A549 (cell line): ENCODE measurements around the gene MYLK2.

Source experiments
- CHD4 ChIP-seq: fragments of 200-600 bp; sonication (generic); IDR thresholded peaks from 2 replicates; pipeline ENCODE4 v1.6.1; 2016; ENCODE audit warnings: antibody characterized with exemption, mild to moderate bottlenecking, borderline replicate concordance
- EP300 ChIP-seq, 2 experiments: fragments of >200 bp; sonication (Bioruptor Twin); formaldehyde crosslinking; IDR thresholded peaks; 2 replicates in 1 of 2; 3 replicates in 1 of 2; pipeline ENCODE4 v1.6.1; 2016 to 2017
- MAX ChIP-seq: IDR thresholded peaks from 2 replicates; pipeline ENCODE4 v1.6.1; 2012
- NFE2L2 ChIP-seq: fragments of 150-350 bp; conservative IDR thresholded peaks from 2 replicates; pipeline ENCODE4 v1.6.1; 2014; ENCODE audit warnings: low read length
- POLR2A ChIP-seq: IDR thresholded peaks from 2 replicates; pipeline ENCODE4 v1.6.1; 2012; ENCODE audit warnings: mild to moderate bottlenecking, low read length
- RAD21 ChIP-seq, 2 experiments: fragments of >200 bp in 1 of 2; sonication (Bioruptor Twin) in 1 of 2; formaldehyde crosslinking in 1 of 2; IDR thresholded peaks in 1 of 2; conservative IDR thresholded peaks in 1 of 2; 2 replicates in 1 of 2; 3 replicates in 1 of 2; pipeline ENCODE4 v1.6.1; 2012 to 2018; ENCODE audit warnings: inconsistent platforms in 1 of 2
- RARB ChIP-seq: fragments of 250-450 bp; sonication (Bioruptor Pico); IDR thresholded peaks from 2 replicates; pipeline ENCODE4 v1.8.0; 2021; ENCODE audit warnings: mild to moderate bottlenecking, moderate library complexity
- RFX5 ChIP-seq: fragments of 450-650 bp; IDR thresholded peaks from 2 replicates; pipeline ENCODE4 v1.7.1; 2014; ENCODE audit warnings: antibody characterized with exemption, mild to moderate bottlenecking, moderate library complexity
- ZC3H11A ChIP-seq: fragments of 450-650 bp; IDR thresholded peaks from 2 replicates; pipeline ENCODE4 v1.6.1; 2014; ENCODE audit warnings: antibody characterized with exemption, mild to moderate bottlenecking
- TF ChIP-seq, protein P1 (sequence below): fragments of >200 bp; sonication (Bioruptor Twin); formaldehyde crosslinking; IDR thresholded peaks from 3 replicates; pipeline ENCODE4 v1.5.1; 2016
- TF ChIP-seq, protein P2 (sequence below): fragments of >200 bp; sonication (Bioruptor Twin); formaldehyde crosslinking; IDR thresholded peaks from 3 replicates; pipeline ENCODE4 v1.6.1; 2016

GRCh38 chr20:31881945-31882344 lies 62.8 kb downstream of the MYLK2 start:
- no peak for TF ChIP-seq POLR2A
- no peak for TF ChIP-seq NFE2L2
- TF ChIP-seq ZC3H11A = no peak
- TF ChIP-seq CHD4 = no peak
- no peak for TF ChIP-seq RARB
- TF ChIP-seq RAD21 (conservative IDR thresholded peaks at IDR 0.05 in 1 of 2, IDR thresholded peaks at IDR 0.05 in 1 of 2) = no peak
- TF ChIP-seq, protein P1, sequence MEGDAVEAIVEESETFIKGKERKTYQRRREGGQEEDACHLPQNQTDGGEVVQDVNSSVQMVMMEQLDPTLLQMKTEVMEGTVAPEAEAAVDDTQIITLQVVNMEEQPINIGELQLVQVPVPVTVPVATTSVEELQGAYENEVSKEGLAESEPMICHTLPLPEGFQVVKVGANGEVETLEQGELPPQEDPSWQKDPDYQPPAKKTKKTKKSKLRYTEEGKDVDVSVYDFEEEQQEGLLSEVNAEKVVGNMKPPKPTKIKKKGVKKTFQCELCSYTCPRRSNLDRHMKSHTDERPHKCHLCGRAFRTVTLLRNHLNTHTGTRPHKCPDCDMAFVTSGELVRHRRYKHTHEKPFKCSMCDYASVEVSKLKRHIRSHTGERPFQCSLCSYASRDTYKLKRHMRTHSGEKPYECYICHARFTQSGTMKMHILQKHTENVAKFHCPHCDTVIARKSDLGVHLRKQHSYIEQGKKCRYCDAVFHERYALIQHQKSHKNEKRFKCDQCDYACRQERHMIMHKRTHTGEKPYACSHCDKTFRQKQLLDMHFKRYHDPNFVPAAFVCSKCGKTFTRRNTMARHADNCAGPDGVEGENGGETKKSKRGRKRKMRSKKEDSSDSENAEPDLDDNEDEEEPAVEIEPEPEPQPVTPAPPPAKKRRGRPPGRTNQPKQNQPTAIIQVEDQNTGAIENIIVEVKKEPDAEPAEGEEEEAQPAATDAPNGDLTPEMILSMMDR = no peak
- TF ChIP-seq EP300 (IDR thresholded peaks at IDR 0.05) = no peak
- TF ChIP-seq MAX = no peak
- TF ChIP-seq, protein P2, sequence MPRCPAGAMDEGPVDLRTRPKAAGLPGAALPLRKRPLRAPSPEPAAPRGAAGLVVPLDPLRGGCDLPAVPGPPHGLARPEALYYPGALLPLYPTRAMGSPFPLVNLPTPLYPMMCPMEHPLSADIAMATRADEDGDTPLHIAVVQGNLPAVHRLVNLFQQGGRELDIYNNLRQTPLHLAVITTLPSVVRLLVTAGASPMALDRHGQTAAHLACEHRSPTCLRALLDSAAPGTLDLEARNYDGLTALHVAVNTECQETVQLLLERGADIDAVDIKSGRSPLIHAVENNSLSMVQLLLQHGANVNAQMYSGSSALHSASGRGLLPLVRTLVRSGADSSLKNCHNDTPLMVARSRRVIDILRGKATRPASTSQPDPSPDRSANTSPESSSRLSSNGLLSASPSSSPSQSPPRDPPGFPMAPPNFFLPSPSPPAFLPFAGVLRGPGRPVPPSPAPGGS = no peak
- no peak for TF ChIP-seq RFX5
